ENCODE results near the gene HHATL.

GRCh38 chr3:42668793-42669217 is 33.8 kb downstream of the HHATL start:
- TF ChIP-seq CTCF (IDR thresholded peaks at IDR 0.05) = no peak
- TF ChIP-seq EP300 (IDR thresholded peaks at IDR 0.05) = no peak
- TF ChIP-seq POLR2AphosphoS5 (IDR thresholded peaks at IDR 0.05) = peak in 1 of 2 donors; percentile 23
- TF ChIP-seq POLR2A (IDR thresholded peaks at IDR 0.05) = no peak
